Smooth muscle cell (in vitro differentiated cells): ENCODE results near the gene WDPCP. TPM values are rescaled to one million over a fixed set of nuclear protein-coding genes. Genes with fewer than 3 reads are reported as not detected.

ENCODE experiments used
- DNase-seq: peaks from one replicate; lab custom pipeline; 2025; ENCODE audit not compliant: unreplicated experiment; lab: John Stamatoyannopoulos, UW
- H2AFZ ChIP-seq: fragments of 200-600 bp; sonication (generic); 2 replicates; pipeline ENCODE4 v1.6.0; 2016; ENCODE audit warnings: antibody characterized with exemption, low read depth, mild to moderate bottlenecking
- H3F3A ChIP-seq: fragments of 200-600 bp; sonication (generic); 2 replicates; pipeline ENCODE4 v1.6.0; 2017; ENCODE audit warnings: antibody characterized with exemption, low read depth
- H3K27ac ChIP-seq: fragments of 200-600 bp; sonication (generic); 2 replicates; pipeline ENCODE4 v1.5.1; 2016; ENCODE audit warnings: low read depth, mild to moderate bottlenecking
- H3K27me3 ChIP-seq: fragments of 200-600 bp; sonication (generic); 2 replicates; pipeline ENCODE4 v1.6.1; 2016; ENCODE audit warnings: low read depth, mild to moderate bottlenecking
- H3K36me3 ChIP-seq: fragments of 200-600 bp; sonication (generic); 2 replicates; pipeline ENCODE4 v1.5.1; 2016; ENCODE audit warnings: low read depth
- H3K4me1 ChIP-seq: fragments of 200-600 bp; sonication (generic); 2 replicates; pipeline ENCODE4 v1.5.1; 2016; ENCODE audit warnings: low read depth
- H3K4me2 ChIP-seq: fragments of 200-600 bp; sonication (generic); 2 replicates; pipeline ENCODE4 v1.6.0; 2016; ENCODE audit warnings: mild to moderate bottlenecking
- H3K4me3 ChIP-seq: fragments of 200-600 bp; sonication (generic); 2 replicates; pipeline ENCODE4 v1.5.1; 2016; ENCODE audit warnings: mild to moderate bottlenecking
- H3K79me2 ChIP-seq: fragments of 200-600 bp; sonication (generic); 2 replicates; pipeline ENCODE4 v1.6.0; 2016; ENCODE audit warnings: low read depth, mild to moderate bottlenecking
- H3K9ac ChIP-seq: fragments of 200-600 bp; sonication (generic); 2 replicates; pipeline ENCODE4 v1.6.0; 2016; ENCODE audit warnings: low read depth
- H3K9me3 ChIP-seq: fragments of 200-600 bp; sonication (generic); replicated peaks from 2 replicates; pipeline ENCODE4 v1.5.1; 2016; ENCODE audit warnings: low read depth
- H4K20me1 ChIP-seq: fragments of 200-600 bp; sonication (generic); 2 replicates; pipeline ENCODE4 v1.6.0; 2016; ENCODE audit warnings: low read depth
- WGBS: methylation state at CpG from one replicate; pipeline ENCODE4 v1.1.7; 2016; ENCODE audit warnings: low lambda C conversion rate; 5-methylcytosine and 5-hydroxymethylcytosine counted together
- polyA plus RNA-seq: library from polyadenylated mRNA; unstranded; fragments of >200 nt; fragmentation: Nextera tagmentation; extraction: Ambion mirVana; gene quantifications from 2 replicates; pipeline ENCODE4 v1.2.1, GENCODE V29; 2016
- total RNA-seq: library from RNA; depleted of rRNA; stranded (reverse); fragments of >200 nt; gene quantifications from 2 replicates; pipeline ENCODE4 v1.2.3, GENCODE V29; 2014
- TF ChIP-seq, protein P1 (sequence below): fragments of 200-600 bp; sonication (generic); IDR thresholded peaks from 2 replicates; pipeline ENCODE4 v1.5.1; 2017; ENCODE audit warnings: borderline replicate concordance, mild to moderate bottlenecking, antibody characterized with exemption; ENCODE audit not compliant: insufficient read depth, poor library complexity, severe bottlenecking

The WDPCP gene
- total and polyA plus RNA-seq, 2 experiments from 2014 or later, result 7.5 to 8.1 TPM

DNA sequence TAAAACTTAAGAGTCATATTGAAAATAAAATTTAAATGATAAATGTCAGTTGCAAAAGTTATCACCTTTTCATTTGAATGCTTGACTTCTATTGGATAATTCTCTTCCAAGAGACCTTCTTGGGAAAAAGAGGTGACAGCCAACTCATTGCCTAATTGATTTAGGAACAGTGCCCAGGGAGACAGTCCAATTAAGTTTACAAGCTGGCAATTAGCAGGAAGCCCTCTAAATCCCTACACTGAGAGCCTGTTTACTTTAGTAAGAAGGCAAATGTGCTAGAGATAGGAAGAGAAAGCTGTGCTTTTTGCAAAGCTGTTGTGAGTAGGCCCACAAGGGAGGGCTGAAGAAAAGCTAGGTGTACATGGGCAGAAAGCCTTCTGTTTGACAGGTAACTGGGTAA, 189.1 kb downstream of the WDPCP start:
- no peak for DNase-seq
- TF ChIP-seq, protein P1, sequence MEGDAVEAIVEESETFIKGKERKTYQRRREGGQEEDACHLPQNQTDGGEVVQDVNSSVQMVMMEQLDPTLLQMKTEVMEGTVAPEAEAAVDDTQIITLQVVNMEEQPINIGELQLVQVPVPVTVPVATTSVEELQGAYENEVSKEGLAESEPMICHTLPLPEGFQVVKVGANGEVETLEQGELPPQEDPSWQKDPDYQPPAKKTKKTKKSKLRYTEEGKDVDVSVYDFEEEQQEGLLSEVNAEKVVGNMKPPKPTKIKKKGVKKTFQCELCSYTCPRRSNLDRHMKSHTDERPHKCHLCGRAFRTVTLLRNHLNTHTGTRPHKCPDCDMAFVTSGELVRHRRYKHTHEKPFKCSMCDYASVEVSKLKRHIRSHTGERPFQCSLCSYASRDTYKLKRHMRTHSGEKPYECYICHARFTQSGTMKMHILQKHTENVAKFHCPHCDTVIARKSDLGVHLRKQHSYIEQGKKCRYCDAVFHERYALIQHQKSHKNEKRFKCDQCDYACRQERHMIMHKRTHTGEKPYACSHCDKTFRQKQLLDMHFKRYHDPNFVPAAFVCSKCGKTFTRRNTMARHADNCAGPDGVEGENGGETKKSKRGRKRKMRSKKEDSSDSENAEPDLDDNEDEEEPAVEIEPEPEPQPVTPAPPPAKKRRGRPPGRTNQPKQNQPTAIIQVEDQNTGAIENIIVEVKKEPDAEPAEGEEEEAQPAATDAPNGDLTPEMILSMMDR, result no peak
- no peaks in the 10 kb centered on the region for H3F3A ChIP-seq
- H4K20me1 ChIP-seq, result no peaks in the 10 kb centered on the region
- H3K27me3 ChIP-seq, result no peaks in the 10 kb centered on the region
- no peak overlapping the region for H2AFZ ChIP-seq
- no peak overlapping the region for H3K4me2 ChIP-seq
- H3K79me2 ChIP-seq, result no peaks in the 10 kb centered on the region
- no peak overlapping the region for H3K9ac ChIP-seq
- H3K4me3 ChIP-seq, result no peak overlapping the region
- H3K27ac ChIP-seq, result no peak overlapping the region
- H3K4me1 ChIP-seq, result no peaks in the 10 kb centered on the region
- no peaks in the 10 kb centered on the region for H3K9me3 ChIP-seq
- H3K36me3 ChIP-seq, result peaks cover 3% of the 10 kb centered on the region

DNA sequence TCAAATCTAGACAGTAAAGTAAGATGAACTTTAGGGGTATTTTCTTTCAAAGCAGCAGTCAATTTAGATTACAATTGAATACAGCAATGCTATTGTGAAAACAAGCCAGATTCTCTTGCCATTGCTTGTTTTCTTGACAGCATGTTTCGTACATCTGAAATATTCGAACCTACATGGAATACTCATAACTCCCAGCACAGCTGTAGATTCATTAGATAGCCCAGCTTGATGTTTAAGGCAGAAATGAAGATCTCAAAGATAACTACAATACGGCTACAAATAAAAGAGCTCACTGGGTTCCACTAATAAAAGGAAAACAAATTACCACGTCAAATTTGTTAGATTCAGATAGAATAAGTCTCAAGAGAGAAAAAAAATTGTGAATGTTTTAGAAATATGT, 208.8 kb downstream of the WDPCP start:
- no peak overlapping the region for H3K4me3 ChIP-seq
- no peak overlapping the region for H3K4me2 ChIP-seq
- H4K20me1 ChIP-seq, result no peaks in the 10 kb centered on the region
- no peaks in the 10 kb centered on the region for H3F3A ChIP-seq
- DNase-seq, result no peak
- no peaks in the 10 kb centered on the region for H3K4me1 ChIP-seq
- H3K36me3 ChIP-seq, result peaks cover 5% of the 10 kb centered on the region
- H2AFZ ChIP-seq, result no peak overlapping the region
- H3K79me2 ChIP-seq, result no peaks in the 10 kb centered on the region
- TF ChIP-seq, protein P1, result no peak
- H3K27me3 ChIP-seq, result no peaks in the 10 kb centered on the region
- H3K9ac ChIP-seq, result no peak overlapping the region
- H3K27ac ChIP-seq, result no peak overlapping the region
- no peaks in the 10 kb centered on the region for H3K9me3 ChIP-seq
- 92% methylated on average over 4 of the region's 4 CpGs for WGBS

DNA sequence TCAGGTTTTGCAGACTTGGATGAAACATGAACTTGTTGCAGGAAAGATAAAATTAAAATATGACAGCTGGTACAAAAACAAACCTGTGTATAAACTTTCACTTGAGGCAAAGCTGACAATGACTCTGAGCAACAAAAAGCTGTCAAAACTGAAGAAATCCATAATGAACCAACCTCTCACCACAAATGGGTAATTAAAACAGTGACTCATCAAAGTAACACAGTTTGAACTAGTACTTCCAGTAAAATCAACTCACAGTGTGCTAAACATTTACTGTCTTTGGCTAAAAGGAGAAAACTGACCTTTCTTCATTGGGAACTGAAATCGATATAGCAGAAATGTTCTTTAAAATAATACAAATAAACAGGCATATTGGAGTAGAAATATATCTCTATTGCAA, 209.7 kb downstream of the WDPCP start:
- H3K9ac ChIP-seq, result no peak overlapping the region
- no peaks in the 10 kb centered on the region for H3K79me2 ChIP-seq
- TF ChIP-seq, protein P1, result no peak
- WGBS, result 80% methylated on average over 1 of the region's 1 CpG
- H3K4me1 ChIP-seq, result no peaks in the 10 kb centered on the region
- no peak for DNase-seq
- H3F3A ChIP-seq, result no peaks in the 10 kb centered on the region
- no peaks in the 10 kb centered on the region for H3K27me3 ChIP-seq
- no peak overlapping the region for H2AFZ ChIP-seq
- H3K27ac ChIP-seq, result no peak overlapping the region
- H3K4me3 ChIP-seq, result no peak overlapping the region
- H4K20me1 ChIP-seq, result no peaks in the 10 kb centered on the region
- no peaks in the 10 kb centered on the region for H3K9me3 ChIP-seq
- H3K36me3 ChIP-seq, result peaks cover 5% of the 10 kb centered on the region
- H3K4me2 ChIP-seq, result no peak overlapping the region

DNA sequence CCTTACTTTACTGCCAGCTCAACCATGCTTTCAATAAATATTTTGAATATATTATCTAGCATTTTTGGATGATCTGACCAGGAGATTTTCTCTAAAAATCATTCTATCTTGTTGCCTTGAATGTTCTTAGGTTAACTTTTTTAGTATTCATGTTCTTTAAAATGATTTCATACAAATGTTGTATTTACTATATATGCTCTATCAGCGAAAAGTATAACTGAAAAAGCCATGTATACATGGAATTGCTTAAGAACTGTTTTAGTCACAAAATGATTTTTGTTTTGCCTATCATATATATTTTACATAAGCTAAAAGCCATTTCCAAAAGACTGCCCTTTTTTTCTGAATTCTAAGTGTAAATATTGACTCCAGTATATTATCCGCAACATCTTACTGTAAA, 213.9 kb downstream of the WDPCP start:
- TF ChIP-seq, protein P1, result no peak

More for the DNA sequence above, 213.9 kb downstream of the WDPCP start:
- H3F3A ChIP-seq, result no peaks in the 10 kb centered on the region
- H3K27ac ChIP-seq, result no peak overlapping the region
- no peak overlapping the region for H3K4me3 ChIP-seq
- WGBS, result 100% methylated on average over 2 of the region's 2 CpGs
- H3K36me3 ChIP-seq, result peaks cover 4% of the 10 kb centered on the region
- no peaks in the 10 kb centered on the region for H4K20me1 ChIP-seq
- no peak for DNase-seq
- no peaks in the 10 kb centered on the region for H3K27me3 ChIP-seq
- H2AFZ ChIP-seq, result no peak overlapping the region
- H3K4me1 ChIP-seq, result no peaks in the 10 kb centered on the region
- H3K9me3 ChIP-seq, result no peaks in the 10 kb centered on the region
- no peaks in the 10 kb centered on the region for H3K79me2 ChIP-seq
- no peak overlapping the region for H3K9ac ChIP-seq
- H3K4me2 ChIP-seq, result no peak overlapping the region
